SIG-M5 treated with dmso at 0.1 percent for 504 hours (cell line): Measurements from ENCODE around the gene NDFIP1.

Experiments used
- DNase-seq: peaks from one replicate; lab custom pipeline; 2025; ENCODE audit not compliant: unreplicated experiment; lab: John Stamatoyannopoulos, UW

Gene NDFIP1

DNA sequence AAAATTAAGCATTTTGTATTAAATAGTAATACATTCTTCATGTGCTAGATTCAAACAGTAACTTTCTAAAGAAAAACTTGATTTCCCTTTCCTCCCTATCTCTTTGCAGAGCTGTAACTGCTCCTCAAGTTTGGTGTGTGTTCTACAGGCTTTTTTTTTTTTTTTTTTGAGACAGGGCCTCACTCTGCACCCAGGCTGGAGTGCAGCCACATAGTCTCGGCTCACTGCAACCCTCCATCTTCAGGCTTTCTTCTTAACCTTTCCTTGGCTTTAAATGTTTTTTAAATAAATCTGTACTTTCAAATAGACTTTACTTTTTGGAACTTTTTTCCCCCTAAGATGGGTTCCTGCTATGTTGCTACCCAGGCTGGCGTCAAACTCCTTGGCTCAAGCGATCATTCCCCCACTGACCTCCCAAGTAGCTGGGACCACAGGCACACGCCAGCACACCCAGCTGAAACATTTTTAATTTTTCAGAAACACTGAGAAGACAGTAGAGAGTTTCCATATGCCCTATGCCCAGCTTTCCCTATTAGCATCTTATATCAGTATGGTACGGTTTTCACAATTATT is 9.1 kb downstream of the NDFIP1 start:
- DNase-seq, result no peak

- DNase-seq, result no peak
Measured at GRCh38 chr5:142118155-142118686, 9.6 kb downstream of the NDFIP1 start.

DNA sequence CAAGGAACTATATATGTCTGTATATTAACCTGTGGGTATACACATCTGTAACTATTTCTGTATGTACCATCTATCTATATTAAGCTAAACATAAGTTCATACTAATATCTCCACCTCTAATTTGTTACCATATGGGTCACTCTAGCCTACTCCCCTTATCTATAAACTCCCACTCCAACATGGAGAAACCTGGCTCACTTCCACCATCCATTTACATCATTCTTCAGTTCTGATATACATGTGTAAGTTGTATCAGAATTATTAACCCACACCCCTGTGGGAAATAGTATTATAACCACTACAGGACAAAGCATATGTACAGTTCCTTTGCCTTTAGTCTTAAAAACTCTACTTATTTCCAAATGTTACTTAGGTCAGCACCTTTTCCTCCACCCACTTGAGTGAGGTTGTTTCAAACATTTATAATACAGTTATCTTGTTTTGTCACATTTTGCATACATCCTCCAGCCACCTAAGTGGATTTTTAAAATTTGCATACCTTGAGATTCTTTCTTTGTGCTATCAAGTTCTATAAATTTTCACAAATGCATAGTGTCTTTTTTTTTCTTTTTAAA is 10.6 kb downstream of the NDFIP1 start:
- DNase-seq, result no peak

DNA sequence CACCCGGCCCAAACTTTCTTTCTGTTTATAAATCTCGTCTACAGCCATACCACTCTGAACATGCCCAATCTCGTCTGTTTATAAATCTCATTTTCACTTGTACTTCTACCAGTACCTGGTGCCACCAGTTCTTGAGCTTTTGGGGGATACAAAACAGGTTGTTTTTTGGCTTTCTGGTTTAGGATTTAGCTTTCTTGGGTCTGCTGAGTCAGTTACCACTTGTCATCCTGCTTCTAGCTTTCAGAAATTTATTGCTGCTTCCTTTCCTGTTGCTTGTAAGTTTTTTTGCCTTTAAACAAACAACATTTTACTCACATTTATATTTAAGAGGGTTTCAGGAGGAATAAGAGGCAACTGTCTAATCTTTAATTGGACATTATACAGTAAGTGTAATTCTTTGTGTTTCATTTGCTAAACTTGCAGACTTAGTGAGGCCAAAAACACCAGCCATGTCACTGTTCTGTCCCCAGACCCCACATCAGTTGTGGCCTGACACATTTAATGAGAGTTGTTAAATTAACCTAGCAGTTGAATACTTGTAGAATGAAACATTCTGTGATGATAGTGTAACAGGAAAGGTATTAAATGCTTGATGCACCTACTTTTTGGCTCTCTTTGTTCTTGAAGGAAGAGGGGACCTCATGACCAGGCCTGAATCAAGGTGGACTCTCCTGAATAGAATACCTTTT is 11.8 kb downstream of the NDFIP1 start:
- no peak for DNase-seq

DNA sequence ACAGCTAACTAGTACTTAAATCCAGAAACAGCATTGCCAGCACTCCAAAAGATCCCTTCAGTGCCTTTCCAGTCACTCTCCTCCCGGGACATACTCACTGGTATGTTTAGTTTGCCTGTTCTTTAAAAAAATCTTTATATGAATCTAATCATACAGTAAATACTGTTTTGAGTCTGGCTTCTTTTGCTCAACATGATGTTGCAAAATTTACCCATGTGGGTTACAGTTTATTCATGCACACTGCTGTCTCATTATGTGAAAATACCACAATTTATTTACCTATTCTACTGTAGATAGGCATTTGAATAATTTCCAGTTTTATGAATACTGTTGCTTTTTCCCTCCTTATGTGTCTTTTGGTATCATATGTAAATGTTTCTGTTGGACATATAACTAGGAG is 13.5 kb downstream of the NDFIP1 start:
- no peak for DNase-seq

GRCh38 chr5:142125378-142125777 is 16.8 kb downstream of the NDFIP1 start:
- no peak for DNase-seq

GRCh38 chr5:142125963-142126362 is 17.4 kb downstream of the NDFIP1 start:
- DNase-seq, result no peak

DNA sequence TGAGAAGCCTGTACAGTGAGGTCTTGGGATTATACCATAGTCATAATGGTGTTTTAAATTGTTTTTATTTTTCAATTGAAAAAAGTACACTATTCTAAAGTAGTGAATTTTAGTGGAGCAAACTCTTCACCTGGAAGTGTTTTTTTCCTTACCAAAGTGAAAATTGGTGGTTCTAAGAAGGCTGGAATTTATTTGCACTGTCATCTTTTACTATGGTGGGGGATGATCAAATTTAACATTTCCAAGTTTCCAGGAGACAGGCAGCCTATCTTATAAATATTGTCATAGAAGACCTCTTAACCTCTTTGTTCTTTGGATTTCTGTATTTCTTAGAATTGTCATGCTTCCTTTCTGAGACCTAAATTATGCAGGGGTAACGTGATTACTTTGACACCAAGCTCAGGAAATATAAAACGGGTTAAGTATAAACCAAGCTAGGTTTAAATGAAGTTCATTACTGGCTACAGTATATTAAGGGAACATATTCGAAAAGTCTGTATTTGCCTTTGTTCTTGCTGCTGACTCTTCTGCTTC is 20.2 kb downstream of the NDFIP1 start:
- no peak for DNase-seq

GRCh38 chr5:142129446-142130066 is 21.0 kb downstream of the NDFIP1 start:
- no peak for DNase-seq

DNA sequence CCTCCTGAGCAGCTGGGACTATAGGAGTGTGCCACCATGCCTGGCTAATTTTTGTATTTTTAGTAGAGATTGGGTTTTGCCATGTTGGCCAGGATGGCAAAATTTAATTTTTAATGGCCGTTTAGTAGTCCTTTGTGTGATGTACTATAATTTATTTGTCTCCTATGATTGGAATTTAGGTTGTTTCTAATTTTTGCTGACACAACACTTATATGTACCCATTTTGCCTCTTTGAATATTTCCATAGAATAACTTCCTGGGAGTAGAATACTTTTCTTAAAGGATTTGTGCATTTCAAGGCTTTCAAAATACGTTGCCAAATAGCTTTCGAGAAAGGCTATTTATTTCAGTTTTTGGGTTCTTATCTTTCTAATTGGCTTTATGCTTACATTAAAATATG is 22.8 kb downstream of the NDFIP1 start:
- DNase-seq, result no peak

DNA sequence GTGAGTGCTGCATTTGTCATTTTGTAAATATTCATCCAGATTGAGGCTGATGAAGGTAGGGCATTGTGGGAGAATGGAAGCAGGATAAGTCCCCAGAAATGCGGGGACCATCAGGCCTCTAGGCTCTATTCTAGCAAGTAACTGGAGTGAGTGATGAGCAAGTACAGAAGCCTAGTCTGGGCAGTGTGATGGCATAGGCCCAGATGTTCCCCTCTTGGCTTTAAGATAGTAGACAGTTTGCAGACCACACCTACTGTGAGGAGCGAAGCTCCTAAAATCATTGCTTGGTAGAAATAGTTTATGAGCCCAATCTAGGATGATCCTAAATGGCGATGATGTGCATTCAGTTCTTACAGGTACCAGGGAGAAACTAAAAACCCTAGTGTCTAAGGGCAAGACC is 24.3 kb downstream of the NDFIP1 start:
- DNase-seq, result no peak

- peak; percentile 2 for DNase-seq
Measured at GRCh38 chr5:142133330-142134206, 25.0 kb downstream of the NDFIP1 start.

DNA sequence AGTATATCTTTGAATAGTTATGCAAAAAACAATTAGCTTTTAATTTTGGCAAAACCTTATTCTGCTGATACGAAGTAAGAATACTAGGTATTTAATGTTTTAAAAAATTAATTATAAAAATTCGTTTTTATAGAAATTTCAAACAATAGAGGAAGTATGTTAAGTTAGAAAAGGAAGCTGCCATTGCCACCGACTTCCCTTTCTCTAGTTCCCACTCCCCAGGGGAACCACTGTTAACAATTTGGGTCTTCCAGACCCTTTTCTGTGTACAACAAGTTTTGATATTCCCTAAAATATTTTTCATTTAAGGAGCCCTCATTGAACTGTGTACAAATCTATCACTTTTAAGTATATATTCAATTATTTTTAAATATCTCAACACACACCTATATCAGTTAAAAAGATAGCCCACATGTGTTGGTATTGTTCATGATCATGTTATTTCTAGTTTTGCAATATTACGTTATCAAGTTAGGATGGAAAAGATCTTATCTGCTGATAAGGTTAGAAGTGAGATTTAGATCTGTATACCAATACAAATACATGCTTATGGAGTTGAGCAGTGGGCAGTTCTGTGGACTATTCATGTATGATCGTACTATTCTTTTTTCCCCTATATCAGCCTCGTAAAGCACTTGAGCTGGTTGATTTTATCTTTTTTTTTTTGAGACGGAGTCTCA is 25.9 kb downstream of the NDFIP1 start:
- DNase-seq, result peak; percentile 8

DNA sequence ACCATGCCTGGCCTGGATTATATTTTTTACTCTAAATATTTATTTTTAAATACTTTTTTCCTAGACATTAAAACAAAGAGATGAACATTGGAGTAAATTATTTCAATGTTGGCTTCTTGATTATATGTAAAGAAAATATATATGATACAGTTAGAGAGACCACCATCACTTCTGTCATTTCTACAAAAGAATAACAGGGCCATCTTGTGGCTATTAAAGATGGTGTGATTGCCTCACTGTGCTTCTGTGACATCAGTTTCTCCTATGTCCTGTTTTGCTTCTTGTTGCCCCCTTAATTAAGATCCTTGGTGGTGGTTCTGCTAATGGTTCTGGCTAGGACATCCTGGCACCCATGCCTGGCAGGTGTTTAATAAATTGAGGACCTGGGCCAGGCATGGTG is 32.9 kb downstream of the NDFIP1 start:
- peak; percentile 5 for DNase-seq

DNA sequence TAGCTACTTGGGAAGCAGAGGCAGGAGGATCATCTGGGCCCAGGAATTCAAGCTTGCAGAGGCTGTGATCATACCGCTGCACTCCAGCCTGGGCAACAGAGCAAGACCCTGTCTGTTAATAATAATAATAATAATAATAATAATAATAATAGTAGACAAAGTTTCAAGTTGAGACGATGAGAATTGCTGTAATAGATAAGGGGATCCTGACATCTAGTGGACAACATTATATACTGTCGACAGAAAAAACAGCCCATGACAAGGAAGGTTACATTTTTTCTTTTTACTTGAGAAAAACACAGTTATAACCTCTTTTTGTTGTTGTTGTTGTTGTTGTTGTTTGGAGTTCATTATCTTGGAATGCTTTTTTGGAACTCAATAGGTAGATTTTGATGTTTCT is 35.3 kb downstream of the NDFIP1 start:
- peak; percentile 47 for DNase-seq

- DNase-seq, result peak; percentile 88
Measured at GRCh38 chr5:142145106-142145900, 36.7 kb downstream of the NDFIP1 start.

GRCh38 chr5:142149363-142149762 is 40.8 kb downstream of the NDFIP1 start:
- DNase-seq, result no peak

GRCh38 chr5:142150431-142150830 is 41.9 kb downstream of the NDFIP1 start:
- DNase-seq, result no peak
